HepG2 (cell line): ENCODE data around the gene P2RY6. TPM values are rescaled to one million over a fixed set of nuclear protein-coding genes. Genes with fewer than 3 reads are reported as not detected.
A peak's percentile ranks its signal among the peaks of the same experiment; 100 is the strongest.

Source experiments
- SIX1 ChIP-seq: sonication (generic); formaldehyde crosslinking; IDR thresholded peaks from 2 replicates; pipeline ENCODE4 v1.4.0; 2020; ENCODE audit warnings: missing genetic modification reagents, borderline replicate concordance
- ZNF552 ChIP-seq: sonication (generic); formaldehyde crosslinking; IDR thresholded peaks from 2 replicates; pipeline ENCODE4 v1.9.0; 2022; ENCODE audit warnings: missing genetic modification reagents, mild to moderate bottlenecking, borderline replicate concordance
- polyA plus RNA-seq, 8 experiments: library from polyadenylated mRNA; depleted of rRNA in 3 of 8; stranded (reverse) in 7 of 8; unstranded in 1 of 8; fragments of >200 nt; fragmentation: Illumina TruSeq in 4 of 8; extraction: Trizol in 4 of 8; gene quantifications; 2 replicates each; pipeline versions ENCODE4 v1.2.1 to v1.2.3, GENCODE V29; 2011 to 2016; ENCODE audit warnings: low read depth in 4 of 8, missing spikeins in 1 of 8, mixed read lengths in 1 of 8; ENCODE audit not compliant: insufficient read depth in 1 of 8
- total RNA-seq, 5 experiments: library from RNA; depleted of rRNA; stranded (reverse); fragments of >200 nt; fragmentation: Illumina TruSeq; extraction: Trizol; gene quantifications; 2 replicates each; pipeline ENCODE4 v1.2.3, GENCODE V29; 2016; ENCODE audit warnings: low read depth in 1 of 5
- TF ChIP-seq, protein P1 (sequence below), 2 experiments: fragments of 450-650 bp in 1 of 2; sonication (generic) in 1 of 2; formaldehyde crosslinking in 1 of 2; IDR thresholded peaks; 2 replicates each; pipeline versions ENCODE4 v1.6.1 to v1.8.0; 2016 to 2022; ENCODE audit warnings: antibody characterized with exemption in 1 of 2, mild to moderate bottlenecking in 1 of 2, missing genetic modification reagents in 1 of 2

Gene P2RY6
- total and polyA plus RNA-seq, 2 of the 13 experiments (the other 11 are each of a cell fraction or from before 2014, with no cell fraction given): 0.09 to 0.29 TPM

DNA sequence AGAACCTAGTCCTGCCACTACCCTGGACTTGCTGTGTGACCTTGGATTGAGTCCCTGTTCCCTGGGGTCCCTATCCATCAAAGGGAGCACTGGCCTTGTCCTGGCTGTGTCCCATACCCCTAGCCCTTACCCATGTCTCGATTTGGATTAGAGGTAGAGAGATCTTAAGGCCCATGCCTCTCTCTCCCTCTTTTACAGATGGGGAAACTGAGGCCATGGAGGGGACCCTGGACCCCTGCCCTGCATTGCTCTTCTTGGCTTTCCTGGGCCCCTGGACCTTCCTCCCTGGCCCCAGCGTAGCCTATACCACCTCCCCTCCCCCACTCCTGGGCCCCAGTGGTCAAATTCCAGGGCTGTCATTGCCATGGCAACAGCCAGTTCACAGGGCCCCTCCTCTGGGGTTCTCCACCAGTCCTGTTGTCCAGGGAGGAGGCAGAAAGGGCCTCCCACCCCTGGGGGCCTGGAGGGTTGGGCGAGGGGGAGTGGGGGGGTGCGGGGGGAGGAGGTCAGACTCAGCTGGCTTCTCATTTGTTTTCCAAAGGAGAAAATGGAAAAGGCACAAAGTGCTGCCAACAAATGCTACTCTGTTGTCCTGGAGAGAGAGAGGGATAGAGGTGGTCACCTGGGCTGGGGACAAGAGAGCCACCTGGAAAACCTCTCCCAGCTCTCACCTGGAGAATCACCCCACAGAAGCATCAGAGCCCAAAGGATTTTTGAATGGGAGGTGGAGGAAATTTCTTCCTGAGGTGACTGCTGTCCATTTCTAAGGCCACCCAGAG is 59.2 kb downstream of the P2RY6 start (continued):
- TF ChIP-seq, protein P1, sequence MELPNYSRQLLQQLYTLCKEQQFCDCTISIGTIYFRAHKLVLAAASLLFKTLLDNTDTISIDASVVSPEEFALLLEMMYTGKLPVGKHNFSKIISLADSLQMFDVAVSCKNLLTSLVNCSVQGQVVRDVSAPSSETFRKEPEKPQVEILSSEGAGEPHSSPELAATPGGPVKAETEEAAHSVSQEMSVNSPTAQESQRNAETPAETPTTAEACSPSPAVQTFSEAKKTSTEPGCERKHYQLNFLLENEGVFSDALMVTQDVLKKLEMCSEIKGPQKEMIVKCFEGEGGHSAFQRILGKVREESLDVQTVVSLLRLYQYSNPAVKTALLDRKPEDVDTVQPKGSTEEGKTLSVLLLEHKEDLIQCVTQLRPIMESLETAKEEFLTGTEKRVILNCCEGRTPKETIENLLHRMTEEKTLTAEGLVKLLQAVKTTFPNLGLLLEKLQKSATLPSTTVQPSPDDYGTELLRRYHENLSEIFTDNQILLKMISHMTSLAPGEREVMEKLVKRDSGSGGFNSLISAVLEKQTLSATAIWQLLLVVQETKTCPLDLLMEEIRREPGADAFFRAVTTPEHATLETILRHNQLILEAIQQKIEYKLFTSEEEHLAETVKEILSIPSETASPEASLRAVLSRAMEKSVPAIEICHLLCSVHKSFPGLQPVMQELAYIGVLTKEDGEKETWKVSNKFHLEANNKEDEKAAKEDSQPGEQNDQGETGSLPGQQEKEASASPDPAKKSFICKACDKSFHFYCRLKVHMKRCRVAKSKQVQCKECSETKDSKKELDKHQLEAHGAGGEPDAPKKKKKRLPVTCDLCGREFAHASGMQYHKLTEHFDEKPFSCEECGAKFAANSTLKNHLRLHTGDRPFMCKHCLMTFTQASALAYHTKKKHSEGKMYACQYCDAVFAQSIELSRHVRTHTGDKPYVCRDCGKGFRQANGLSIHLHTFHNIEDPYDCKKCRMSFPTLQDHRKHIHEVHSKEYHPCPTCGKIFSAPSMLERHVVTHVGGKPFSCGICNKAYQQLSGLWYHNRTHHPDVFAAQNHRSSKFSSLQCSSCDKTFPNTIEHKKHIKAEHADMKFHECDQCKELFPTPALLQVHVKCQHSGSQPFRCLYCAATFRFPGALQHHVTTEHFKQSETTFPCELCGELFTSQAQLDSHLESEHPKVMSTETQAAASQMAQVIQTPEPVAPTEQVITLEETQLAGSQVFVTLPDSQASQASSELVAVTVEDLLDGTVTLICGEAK (IDR thresholded peaks at IDR 0.05): no peak
- TF ChIP-seq, protein P1 (CRISPR knock-in tag; IDR thresholded peaks at IDR 0.05): 0 out of 2 replicates have a peak, but pooled peaks have one; percentile 26
- TF ChIP-seq ZNF552 (CRISPR knock-in tag): no peak
- TF ChIP-seq SIX1 (CRISPR knock-in tag): 0 out of 2 replicates have a peak, but pooled peaks have one; percentile 38
